Mesenchymal stem cell (in vitro differentiated cells and primary cell): ENCODE results near the gene EIF4E3.

Source experiments
- DNase-seq: peaks from one replicate; pipeline ENCODE4 v3.0.0-alpha.2; 2013
- H2AFZ ChIP-seq: one replicate; pipeline ENCODE4 v1.6.1; 2013; ENCODE audit warnings: low read depth, mild to moderate bottlenecking, control low read depth, inconsistent platforms, low read length, moderate library complexity
- H2AK5ac ChIP-seq: 2 replicates; pipeline ENCODE4 v1.6.1; 2013; ENCODE audit warnings: low read length, moderate library complexity, mild to moderate bottlenecking, inconsistent platforms; ENCODE audit not compliant: severe bottlenecking
- H2BK120ac ChIP-seq: one replicate; pipeline ENCODE4 v1.6.1; 2013; ENCODE audit warnings: low read depth, mild to moderate bottlenecking, inconsistent platforms, low read length, moderate library complexity
- H2BK12ac ChIP-seq, 2 experiments: one replicate each; pipeline ENCODE4 v1.6.1; 2013; ENCODE audit warnings: inconsistent platforms in 2 of 2, low read length in 2 of 2, mild to moderate bottlenecking in 2 of 2, moderate library complexity in 2 of 2, control low read depth in 1 of 2
- H2BK15ac ChIP-seq: one replicate; pipeline ENCODE4 v1.6.1; 2013; ENCODE audit warnings: mild to moderate bottlenecking, low read depth, inconsistent platforms; ENCODE audit not compliant: poor library complexity, severe bottlenecking
- H2BK5ac ChIP-seq: 2 replicates; pipeline ENCODE4 v1.6.1; 2013; ENCODE audit warnings: low read depth, mild to moderate bottlenecking, low read length, control low read depth, inconsistent platforms; ENCODE audit not compliant: poor library complexity, severe bottlenecking
- H3K14ac ChIP-seq, 2 experiments: one replicate each; pipeline ENCODE4 v1.6.1; 2013; ENCODE audit warnings: inconsistent platforms in 2 of 2, low read length in 2 of 2, control low read depth in 1 of 2, mild to moderate bottlenecking in 1 of 2, moderate library complexity in 1 of 2
- H3K18ac ChIP-seq, 2 experiments: one replicate each; pipeline ENCODE4 v1.6.1; 2013; ENCODE audit warnings: inconsistent platforms in 2 of 2, low read length in 2 of 2, control low read depth in 1 of 2, low read depth in 1 of 2, mild to moderate bottlenecking in 1 of 2
- H3K23ac ChIP-seq, 2 experiments: one replicate each; pipeline ENCODE4 v1.6.1; 2013; ENCODE audit warnings: inconsistent platforms in 2 of 2, low read length in 2 of 2, mild to moderate bottlenecking in 2 of 2, moderate library complexity in 2 of 2, control low read depth in 1 of 2
- H3K27ac ChIP-seq: 2 replicates; pipeline ENCODE4 v1.5.1; 2013; ENCODE audit warnings: mild to moderate bottlenecking, moderate library complexity, low read length, control low read depth, inconsistent platforms; ENCODE audit not compliant: poor library complexity, severe bottlenecking
- H3K27me3 ChIP-seq, 2 experiments: 2 replicates each; pipeline versions ENCODE4 v1.6.1 to v1.7.0; 2013; ENCODE audit warnings: low read length in 2 of 2, mild to moderate bottlenecking in 2 of 2, moderate library complexity in 2 of 2, control low read depth in 1 of 2, inconsistent platforms in 1 of 2; ENCODE audit not compliant: control insufficient read depth in 1 of 2, insufficient read depth in 1 of 2
- H3K36me3 ChIP-seq, 2 experiments: 2 replicates each; pipeline versions ENCODE4 v1.6.1 to v1.7.0; 2013; ENCODE audit warnings: low read length in 2 of 2, control low read depth in 1 of 2, inconsistent platforms in 1 of 2, low read depth in 1 of 2, mild to moderate bottlenecking in 1 of 2; ENCODE audit not compliant: insufficient read depth in 2 of 2, control insufficient read depth in 1 of 2
- H3K4ac ChIP-seq, 2 experiments: one replicate each; pipeline ENCODE4 v1.6.1; 2013; ENCODE audit warnings: inconsistent platforms in 2 of 2, low read length in 2 of 2, mild to moderate bottlenecking in 2 of 2, moderate library complexity in 2 of 2, control low read depth in 1 of 2, low read depth in 1 of 2
- H3K4me1 ChIP-seq: 2 replicates; pipeline ENCODE4 v1.6.1; 2013; ENCODE audit warnings: low read depth, low read length, control low read depth; ENCODE audit not compliant: control insufficient read depth, insufficient read depth
- H3K4me2 ChIP-seq: 2 replicates; pipeline ENCODE4 v1.6.1; 2013; ENCODE audit warnings: low read length, mild to moderate bottlenecking, inconsistent platforms; ENCODE audit not compliant: poor library complexity, severe bottlenecking
- H3K4me3 ChIP-seq, 2 experiments: 2 replicates each; pipeline versions ENCODE4 v1.5.1 to v1.7.0; 2013; ENCODE audit warnings: low read length in 2 of 2, mild to moderate bottlenecking in 2 of 2, control low read depth in 1 of 2, low read depth in 1 of 2; ENCODE audit not compliant: insufficient read depth in 1 of 2
- H3K79me1 ChIP-seq: replicated peaks from 2 replicates; pipeline ENCODE4 v1.6.1; 2013; ENCODE audit warnings: mild to moderate bottlenecking, control low read depth, low read length, inconsistent platforms; ENCODE audit not compliant: poor library complexity, severe bottlenecking
- H3K9ac ChIP-seq: 2 replicates; pipeline ENCODE4 v1.7.0; 2013; ENCODE audit warnings: mild to moderate bottlenecking, low read length, moderate library complexity
- H3K9me3 ChIP-seq: 2 replicates; pipeline ENCODE4 v1.7.0; 2013; ENCODE audit warnings: mild to moderate bottlenecking, low read length; ENCODE audit not compliant: control insufficient read depth
- H4K8ac ChIP-seq: one replicate; pipeline ENCODE4 v1.6.1; 2013; ENCODE audit warnings: inconsistent platforms, mild to moderate bottlenecking, low read length, moderate library complexity
- H4K91ac ChIP-seq: one replicate; pipeline ENCODE4 v1.6.1; 2013; ENCODE audit warnings: mild to moderate bottlenecking, low read length, inconsistent platforms
- WGBS: methylation state at CpG from one replicate; pipeline ENCODE4 v1.1.7; 2013; ENCODE audit warnings: mixed read lengths; 5-methylcytosine and 5-hydroxymethylcytosine counted together

EIF4E3 gene

GRCh38 chr3:71636482-71636881 is 88.7 kb downstream of the EIF4E3 start:
- Histone ChIP-seq H3K4me2 (no peak overlapping the region), H3K14ac (no peak overlapping the region), H2BK120ac (no peak overlapping the region), H3K4me3 (no peak overlapping the region), H2BK12ac (no peak overlapping the region), H3K36me3 (no peaks in the 10 kb centered on the region), H3K4me1 (no peaks in the 10 kb centered on the region), H3K4ac (no peak overlapping the region), H3K27me3 (no peaks in the 10 kb centered on the region), H4K8ac (no peak overlapping the region), H3K18ac (no peak overlapping the region), H3K23ac (no peak overlapping the region), H3K27ac (no peak overlapping the region), H2BK5ac (no peak overlapping the region), H3K79me1 (no peaks in the 10 kb centered on the region), H2BK15ac (no peak overlapping the region), H2AK5ac (no peak overlapping the region), H3K9me3 (no peaks in the 10 kb centered on the region), H3K9ac (no peak overlapping the region), H4K91ac (no peak overlapping the region), H2AFZ (no peak overlapping the region)
- no peak for DNase-seq
- WGBS, result 94% methylated on average over 8 of the region's 10 CpGs

GRCh38 chr3:71636001-71636400 is 89.2 kb downstream of the EIF4E3 start:
- Histone ChIP-seq H3K36me3 (no peaks in the 10 kb centered on the region), H3K9ac (no peak overlapping the region), H3K27me3 (no peaks in the 10 kb centered on the region), H3K4me1 (no peaks in the 10 kb centered on the region), H4K8ac (no peak overlapping the region), H3K27ac (no peak overlapping the region), H3K4me3 (no peak overlapping the region), H2BK12ac (no peak overlapping the region), H2BK5ac (no peak overlapping the region), H2AK5ac (no peak overlapping the region), H3K9me3 (no peaks in the 10 kb centered on the region), H4K91ac (no peak overlapping the region), H2AFZ (no peak overlapping the region), H2BK15ac (no peak overlapping the region), H3K4ac (no peak overlapping the region), H3K18ac (no peak overlapping the region), H3K4me2 (no peak overlapping the region), H3K23ac (no peak overlapping the region), H3K79me1 (no peaks in the 10 kb centered on the region), H2BK120ac (no peak overlapping the region), H3K14ac (no peak overlapping the region)
- 87% methylated on average over 8 of the region's 9 CpGs for WGBS
- DNase-seq, result no peak

- H3K4me2 ChIP-seq, result no peak overlapping the region
- H3K79me1 ChIP-seq, result no peaks in the 10 kb centered on the region
- no peak overlapping the region for H3K18ac ChIP-seq
- H3K36me3 ChIP-seq, result no peaks in the 10 kb centered on the region
- H3K9ac ChIP-seq, result no peak overlapping the region
- no peak overlapping the region for H4K91ac ChIP-seq
- no peak overlapping the region for H3K23ac ChIP-seq
- H4K8ac ChIP-seq, result no peak overlapping the region
- no peak overlapping the region for H3K14ac ChIP-seq
- H2BK15ac ChIP-seq, result no peak overlapping the region
- H2BK12ac ChIP-seq, result no peak overlapping the region
- DNase-seq, result no peak
- H2AFZ ChIP-seq, result no peak overlapping the region
- no peak overlapping the region for H2BK120ac ChIP-seq
- H3K27ac ChIP-seq, result no peak overlapping the region
- H3K27me3 ChIP-seq, result no peaks in the 10 kb centered on the region
- no peak overlapping the region for H2BK5ac ChIP-seq
- no peak overlapping the region for H3K4ac ChIP-seq
- H2AK5ac ChIP-seq, result no peak overlapping the region
- H3K4me1 ChIP-seq, result no peaks in the 10 kb centered on the region
- H3K4me3 ChIP-seq, result no peak overlapping the region
- H3K9me3 ChIP-seq, result no peaks in the 10 kb centered on the region
Observed at GRCh38 chr3:71634671-71635070, 90.5 kb downstream of the EIF4E3 start.

- peak overlapping the region; percentile 81 for H3K9ac ChIP-seq
- H2BK15ac ChIP-seq, result no peak overlapping the region
- H2AFZ ChIP-seq, result no peak overlapping the region
- no peak overlapping the region for H3K18ac ChIP-seq
- H3K27me3 ChIP-seq, result no peaks in the 10 kb centered on the region
- no peak overlapping the region for H4K8ac ChIP-seq
- H4K91ac ChIP-seq, result no peak overlapping the region
- no peaks in the 10 kb centered on the region for H3K4me1 ChIP-seq
- WGBS, result 50% methylated on average over 1 of the region's 2 CpGs
- H2BK120ac ChIP-seq, result no peak overlapping the region
- no peak overlapping the region for H3K27ac ChIP-seq
- H3K9me3 ChIP-seq, result no peaks in the 10 kb centered on the region
- H3K79me1 ChIP-seq, result no peaks in the 10 kb centered on the region
- no peak overlapping the region for H2AK5ac ChIP-seq
- no peak overlapping the region for H3K14ac ChIP-seq
- H3K4me3 ChIP-seq, result peak overlapping the region in 1 of 2 experiments; percentile 61
- no peak overlapping the region for H3K4ac ChIP-seq
- no peak overlapping the region for H2BK5ac ChIP-seq
- H3K23ac ChIP-seq, result no peak overlapping the region
- H3K4me2 ChIP-seq, result no peak overlapping the region
- H2BK12ac ChIP-seq, result no peak overlapping the region
- H3K36me3 ChIP-seq, result no peaks in the 10 kb centered on the region
- DNase-seq, result no peak
Observed at GRCh38 chr3:71629711-71630110, 95.5 kb downstream of the EIF4E3 start.
